LNCAP (cell line): ENCODE results near the gene POFUT2.

ENCODE experiments used
- CTCF ChIP-seq: fragments of 450-650 bp; IDR thresholded peaks from 2 replicates; pipeline ENCODE4 v1.5.1; 2017; ENCODE audit warnings: mild to moderate bottlenecking

POFUT2 gene

GRCh38 chr21:45226540-45227326 is 61.0 kb downstream of the POFUT2 start:
- TF ChIP-seq CTCF, result no peak

GRCh38 chr21:45225741-45226327 is 61.9 kb downstream of the POFUT2 start:
- peak; percentile 33; the same call in 1 of the 2 replicates for TF ChIP-seq CTCF

GRCh38 chr21:45225041-45225740 is 62.5 kb downstream of the POFUT2 start:
- TF ChIP-seq CTCF, result no peak

GRCh38 chr21:45224189-45224938 is 63.3 kb downstream of the POFUT2 start:
- TF ChIP-seq CTCF, result no peak

DNA sequence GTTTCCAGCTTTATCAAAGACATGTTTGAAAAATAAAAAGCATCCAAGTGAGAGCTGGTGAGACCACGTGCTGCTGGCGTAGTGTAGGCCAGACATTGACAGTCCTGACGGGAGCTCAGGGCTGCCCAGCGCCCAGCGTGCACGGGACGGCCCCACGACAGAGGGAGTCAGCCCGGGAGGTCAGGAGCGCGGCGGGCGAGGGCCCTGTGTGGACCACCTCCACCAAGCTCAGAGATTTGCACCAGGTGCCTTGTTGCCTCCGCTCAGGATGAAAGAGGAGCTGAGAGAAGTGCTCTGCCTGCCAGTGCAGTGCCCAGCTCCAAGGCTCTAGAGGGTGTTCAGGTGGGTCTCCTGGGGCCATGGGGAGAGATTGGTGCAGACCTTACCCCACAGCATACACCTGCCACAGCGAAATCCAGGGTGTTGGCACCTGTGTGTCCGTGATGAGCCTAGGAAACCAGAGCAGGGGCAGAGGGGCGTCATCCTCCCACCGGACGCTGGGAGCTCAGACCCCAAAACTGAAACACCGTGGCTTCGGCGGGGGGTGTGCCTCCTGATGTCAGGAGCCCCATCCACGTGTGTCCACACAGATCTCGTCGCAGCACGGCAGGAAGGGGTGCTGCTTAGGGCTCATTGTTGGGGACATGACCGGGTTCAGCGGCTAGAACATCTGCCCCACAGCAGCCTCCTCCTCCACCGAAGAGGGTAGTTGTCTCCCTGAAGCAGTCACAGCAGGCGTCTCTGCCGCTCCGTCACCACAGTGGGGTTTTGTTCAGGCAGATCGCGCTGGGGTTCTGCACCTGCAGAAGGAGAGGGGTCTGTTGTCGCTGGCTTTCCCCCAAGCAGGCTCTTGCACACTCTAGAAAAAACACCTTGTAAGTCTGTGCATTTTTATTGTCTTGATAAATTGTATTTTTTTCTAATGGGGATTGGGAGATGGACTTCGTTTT is 64.2 kb downstream of the POFUT2 start:
- TF ChIP-seq CTCF, result no peak

DNA sequence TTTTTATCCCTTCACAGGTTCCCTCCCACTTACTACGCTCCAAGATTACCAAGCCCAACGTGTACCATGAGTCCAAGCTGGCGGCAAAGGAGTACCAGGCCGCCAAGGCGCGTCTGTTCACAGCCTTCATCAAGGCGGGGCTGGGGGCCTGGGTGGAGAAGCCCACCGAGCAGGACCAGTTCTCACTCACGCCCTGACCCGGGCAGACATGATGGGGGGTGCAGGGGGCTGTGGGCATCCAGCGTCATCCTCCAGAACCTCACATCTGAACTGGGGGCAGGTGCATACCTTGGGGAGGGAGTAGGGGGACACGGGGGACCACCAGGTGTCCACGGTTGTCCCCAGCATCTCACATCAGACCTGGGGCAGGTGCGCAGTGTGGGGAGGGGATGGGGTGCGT is 65.7 kb downstream of the POFUT2 start:
- no peak for TF ChIP-seq CTCF
